ENCODE data around the gene SRSF7. TPM values are rescaled to one million over a fixed set of nuclear protein-coding genes. Genes with fewer than 3 reads are reported as not detected.
"Not testable (repeated sequence)": the region's sequence is repeated elsewhere in the genome, so short reads cannot be mapped to it uniquely, and the experiment has no call there.

The SRSF7 gene
- total RNA-seq, 1 donor from 2014 or later = 187 TPM

DNA sequence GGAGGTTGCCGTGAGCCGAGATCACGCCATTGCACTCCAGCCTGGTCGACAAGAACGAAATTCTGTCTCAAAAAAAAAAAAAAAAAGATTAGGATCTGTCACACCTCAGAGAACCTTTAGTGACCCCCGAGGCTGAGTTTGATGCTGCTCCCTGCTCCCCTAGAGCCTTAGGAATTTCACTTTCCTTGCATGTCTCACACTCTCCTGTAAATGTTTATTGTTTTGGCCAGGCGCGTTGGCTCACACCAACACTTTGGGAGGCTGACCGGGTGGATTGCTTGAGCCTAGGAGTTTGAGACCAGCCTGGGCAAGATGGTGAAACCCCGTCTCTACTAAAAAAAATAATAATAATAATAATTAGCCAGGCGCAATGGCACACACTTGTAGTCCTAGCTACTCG lies 31.5 kb downstream of the SRSF7 start:
- TF ChIP-seq, protein P1, sequence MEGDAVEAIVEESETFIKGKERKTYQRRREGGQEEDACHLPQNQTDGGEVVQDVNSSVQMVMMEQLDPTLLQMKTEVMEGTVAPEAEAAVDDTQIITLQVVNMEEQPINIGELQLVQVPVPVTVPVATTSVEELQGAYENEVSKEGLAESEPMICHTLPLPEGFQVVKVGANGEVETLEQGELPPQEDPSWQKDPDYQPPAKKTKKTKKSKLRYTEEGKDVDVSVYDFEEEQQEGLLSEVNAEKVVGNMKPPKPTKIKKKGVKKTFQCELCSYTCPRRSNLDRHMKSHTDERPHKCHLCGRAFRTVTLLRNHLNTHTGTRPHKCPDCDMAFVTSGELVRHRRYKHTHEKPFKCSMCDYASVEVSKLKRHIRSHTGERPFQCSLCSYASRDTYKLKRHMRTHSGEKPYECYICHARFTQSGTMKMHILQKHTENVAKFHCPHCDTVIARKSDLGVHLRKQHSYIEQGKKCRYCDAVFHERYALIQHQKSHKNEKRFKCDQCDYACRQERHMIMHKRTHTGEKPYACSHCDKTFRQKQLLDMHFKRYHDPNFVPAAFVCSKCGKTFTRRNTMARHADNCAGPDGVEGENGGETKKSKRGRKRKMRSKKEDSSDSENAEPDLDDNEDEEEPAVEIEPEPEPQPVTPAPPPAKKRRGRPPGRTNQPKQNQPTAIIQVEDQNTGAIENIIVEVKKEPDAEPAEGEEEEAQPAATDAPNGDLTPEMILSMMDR (IDR thresholded peaks at IDR 0.05; ENCODE audit: unreplicated experiment) = no peak
- Mint-ChIP-seq H3K9me3 (peaks cover 7% of the 10 kb centered on the region), H3K36me3 (peaks cover 2% of the 10 kb centered on the region), H3K27ac (no peak overlapping the region), H3K27me3 (ENCODE audit: low read depth) (no peaks in the 10 kb centered on the region), H3K4me1 (peaks cover 11% of the 10 kb centered on the region), H3K4me3 (no peak overlapping the region)
- DNase-seq (ENCODE audit: low spot score in 2 of 2, unreplicated experiment in 2 of 2) = no peak

DNA sequence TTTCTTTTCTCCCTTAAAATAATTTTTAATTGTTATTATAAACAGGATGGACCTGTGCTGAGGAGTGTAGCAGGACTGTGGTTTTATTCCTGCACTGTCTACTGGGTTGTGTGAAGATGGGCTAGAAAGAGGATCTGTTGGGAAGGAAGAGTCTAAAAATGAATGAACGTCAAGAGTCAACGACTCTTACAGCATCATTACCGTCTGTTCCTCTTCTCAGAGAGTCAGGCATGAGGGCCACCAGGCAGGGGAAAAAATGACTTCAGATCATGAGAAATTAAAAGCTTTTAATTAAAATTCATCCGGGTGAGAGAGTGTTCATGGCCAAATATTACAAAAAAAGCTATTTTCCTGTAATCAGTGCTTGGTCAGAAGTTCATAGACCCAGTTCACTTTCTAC lies 32.6 kb downstream of the SRSF7 start:
- Mint-ChIP-seq H3K4me3 (no peak overlapping the region), H3K9me3 (peaks cover 7% of the 10 kb centered on the region), H3K4me1 (peaks cover 11% of the 10 kb centered on the region), H3K36me3 (peaks cover 7% of the 10 kb centered on the region), H3K27ac (no peak overlapping the region), H3K27me3 (ENCODE audit: low read depth) (no peaks in the 10 kb centered on the region)
- no peak for DNase-seq (ENCODE audit: low spot score in 2 of 2, unreplicated experiment in 2 of 2)
- TF ChIP-seq, protein P1 (IDR thresholded peaks at IDR 0.05; ENCODE audit: unreplicated experiment) = no peak

DNA sequence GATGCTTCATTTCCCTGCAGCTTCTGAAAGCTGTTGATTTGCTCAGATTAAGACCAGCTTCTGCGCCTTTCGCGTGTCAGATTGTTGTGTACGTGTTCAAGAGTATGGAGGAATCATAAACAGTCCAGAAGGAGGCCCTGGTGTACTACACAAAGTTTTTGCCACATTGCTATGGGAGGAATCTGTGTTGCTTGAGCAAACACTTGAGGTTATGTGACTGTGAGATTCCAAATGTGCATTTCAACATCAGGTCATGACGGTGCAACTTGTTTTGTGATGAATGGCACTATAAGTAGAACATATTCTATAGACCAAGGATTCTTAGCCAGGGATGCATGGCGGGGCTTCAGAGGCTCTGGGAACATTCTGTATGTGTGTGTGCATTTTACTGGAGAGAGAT lies 35.0 kb downstream of the SRSF7 start:
- Mint-ChIP-seq H3K9me3 (peaks cover 12% of the 10 kb centered on the region), H3K36me3 (peaks cover 13% of the 10 kb centered on the region), H3K4me3 (no peak overlapping the region), H3K27ac (peak overlapping the region; percentile 13), H3K27me3 (ENCODE audit: low read depth) (no peaks in the 10 kb centered on the region), H3K4me1 (peaks cover 9% of the 10 kb centered on the region)
- DNase-seq (ENCODE audit: low spot score in 2 of 2, unreplicated experiment in 2 of 2) = no peak
- TF ChIP-seq, protein P1 (IDR thresholded peaks at IDR 0.05; ENCODE audit: unreplicated experiment) = no peak

DNA sequence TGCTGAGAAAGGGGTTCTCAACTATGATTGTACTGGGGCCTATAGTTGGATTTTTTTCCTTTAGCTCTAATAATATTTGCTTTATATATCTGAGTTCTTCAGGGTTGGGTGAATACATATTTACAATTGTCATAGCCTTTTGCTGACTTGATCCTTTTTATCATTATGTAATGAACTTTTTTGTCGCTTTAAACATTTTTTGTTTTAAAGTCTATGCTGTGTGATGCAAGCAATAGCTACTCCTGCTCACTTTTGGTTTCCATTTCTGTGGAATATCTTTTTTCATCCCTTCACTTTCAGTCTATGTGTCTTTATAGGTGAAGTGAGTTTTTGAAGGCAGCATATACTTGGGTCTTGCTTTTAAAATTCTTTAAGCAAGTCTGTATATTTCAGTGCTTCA lies 36.2 kb downstream of the SRSF7 start:
- not testable (repeated sequence) for DNase-seq (ENCODE audit: low spot score in 2 of 2, unreplicated experiment in 2 of 2); H3K27me3 Mint-ChIP-seq (ENCODE audit: low read depth); H3K4me3 Mint-ChIP-seq; H3K4me1 Mint-ChIP-seq; H3K27ac Mint-ChIP-seq; H3K9me3 Mint-ChIP-seq
- H3K36me3 Mint-ChIP-seq = peaks cover 11% of the 10 kb centered on the region

DNA sequence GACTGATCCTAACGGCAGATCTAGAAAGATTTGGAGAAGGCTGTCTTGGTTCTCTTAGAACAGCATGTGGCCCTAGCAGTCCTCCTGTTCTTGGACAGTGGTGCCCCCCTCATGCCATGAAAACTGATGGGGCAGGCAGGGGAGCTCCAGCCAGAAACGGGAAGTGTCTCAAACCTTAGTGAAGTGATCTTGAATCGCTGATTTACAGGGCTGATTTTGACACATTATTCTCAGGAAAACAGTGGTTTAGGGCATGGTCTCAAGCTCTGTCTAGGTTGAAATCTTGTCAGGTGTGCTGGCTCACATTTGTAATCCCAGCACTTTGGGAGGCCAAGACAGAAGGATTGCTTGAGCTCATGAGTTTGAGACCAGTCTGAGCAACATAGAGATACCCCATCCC lies 37.8 kb downstream of the SRSF7 start:
- Mint-ChIP-seq H3K36me3 (peaks cover 11% of the 10 kb centered on the region), H3K4me3 (no peak overlapping the region), H3K4me1 (peaks cover 15% of the 10 kb centered on the region), H3K27ac (no peak overlapping the region), H3K9me3 (peaks cover 5% of the 10 kb centered on the region), H3K27me3 (ENCODE audit: low read depth) (no peaks in the 10 kb centered on the region)
- DNase-seq (ENCODE audit: low spot score in 2 of 2, unreplicated experiment in 2 of 2) = no peak
- TF ChIP-seq, protein P1 (IDR thresholded peaks at IDR 0.05; ENCODE audit: unreplicated experiment) = no peak

DNA sequence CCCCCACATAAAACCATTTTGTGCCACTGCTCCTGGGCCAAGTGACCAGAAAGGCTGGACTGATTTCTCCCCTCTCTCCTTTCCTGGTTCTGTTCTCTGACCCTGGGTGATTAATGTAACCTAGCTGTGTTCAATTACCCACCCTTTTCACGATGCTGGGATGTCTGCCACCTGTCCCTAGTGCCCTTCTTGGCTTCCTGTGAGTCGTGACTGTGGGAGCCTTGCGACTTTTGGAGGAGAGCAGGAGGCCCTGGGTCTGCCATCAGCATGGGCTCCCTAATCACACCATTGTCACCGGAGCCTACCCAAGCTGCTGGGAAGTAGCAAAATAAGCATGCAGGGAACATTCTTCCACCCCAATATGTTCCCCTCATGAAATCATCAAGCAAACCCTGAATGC lies 38.3 kb downstream of the SRSF7 start:
- Mint-ChIP-seq H3K36me3 (peaks cover 11% of the 10 kb centered on the region), H3K27me3 (ENCODE audit: low read depth) (no peaks in the 10 kb centered on the region), H3K9me3 (peaks cover 5% of the 10 kb centered on the region), H3K4me1 (peaks cover 15% of the 10 kb centered on the region), H3K4me3 (no peak overlapping the region), H3K27ac (no peak overlapping the region)
- TF ChIP-seq, protein P1 (IDR thresholded peaks at IDR 0.05; ENCODE audit: unreplicated experiment) = no peak
- DNase-seq (ENCODE audit: low spot score in 2 of 2, unreplicated experiment in 2 of 2) = no peak

All from mesothelial cell of epicardium (in vitro differentiated cells).